Bone marrow (tissue), 2 donors: ENCODE results near the gene CPT1C.
"Not testable (repeated sequence)": the region's sequence is repeated elsewhere in the genome, so short reads cannot be mapped to it uniquely, and the experiment has no call there.

ENCODE experiments used
- DNase-seq, 2 donors: peaks; one replicate each; lab custom pipeline; 2025; lab: John Stamatoyannopoulos, UW

Gene CPT1C

GRCh38 chr19:49704888-49705642 is 14.1 kb downstream of the CPT1C start:
- DNase-seq, result no peak

DNA sequence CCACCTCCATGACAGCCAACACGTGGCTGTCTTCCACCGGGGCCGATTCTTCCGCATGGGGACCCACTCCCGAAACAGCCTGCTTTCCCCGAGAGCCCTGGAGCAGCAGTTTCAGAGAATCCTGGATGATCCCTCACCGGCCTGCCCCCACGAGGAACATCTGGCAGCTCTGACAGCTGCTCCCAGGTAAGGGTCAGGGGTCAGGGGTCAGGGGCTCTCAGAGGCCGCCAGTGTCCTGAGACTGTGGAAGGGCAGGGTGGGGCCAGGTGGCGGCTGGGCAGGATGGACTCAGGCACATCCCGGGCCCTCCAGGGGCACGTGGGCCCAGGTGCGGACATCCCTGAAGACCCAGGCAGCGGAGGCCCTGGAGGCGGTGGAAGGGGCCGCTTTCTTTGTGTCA is 15.0 kb downstream of the CPT1C start:
- no peak for DNase-seq

- DNase-seq, result no peak
These were observed 19.5 kb downstream of the CPT1C start for GRCh38 chr19:49710372-49710951.

DNA sequence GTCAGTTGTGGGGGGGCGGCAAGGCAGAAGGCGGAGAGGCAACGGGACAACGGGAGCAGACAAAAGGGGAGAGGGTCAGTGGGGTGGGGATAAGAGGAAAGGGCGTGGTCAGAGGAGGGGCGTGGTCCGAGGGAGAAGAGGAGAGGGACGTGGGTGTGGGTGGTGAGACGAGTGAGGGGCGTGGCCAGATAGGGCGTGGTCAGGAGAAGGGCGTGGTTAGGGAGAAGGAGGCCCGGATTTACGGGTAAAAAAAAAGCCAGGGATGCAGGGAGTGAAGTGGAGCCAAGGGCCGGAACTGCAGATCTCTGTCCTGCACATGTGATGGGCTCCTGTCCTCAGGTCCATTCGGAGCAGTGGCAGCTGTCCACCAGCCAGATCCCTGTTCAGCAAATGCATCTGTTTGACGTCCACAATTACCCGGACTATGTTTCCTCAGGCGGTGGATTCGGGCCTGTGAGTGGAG is 21.5 kb downstream of the CPT1C start:
- no peak for DNase-seq

- no peak for DNase-seq
These were observed 22.4 kb downstream of the CPT1C start for GRCh38 chr19:49713236-49713845.

DNA sequence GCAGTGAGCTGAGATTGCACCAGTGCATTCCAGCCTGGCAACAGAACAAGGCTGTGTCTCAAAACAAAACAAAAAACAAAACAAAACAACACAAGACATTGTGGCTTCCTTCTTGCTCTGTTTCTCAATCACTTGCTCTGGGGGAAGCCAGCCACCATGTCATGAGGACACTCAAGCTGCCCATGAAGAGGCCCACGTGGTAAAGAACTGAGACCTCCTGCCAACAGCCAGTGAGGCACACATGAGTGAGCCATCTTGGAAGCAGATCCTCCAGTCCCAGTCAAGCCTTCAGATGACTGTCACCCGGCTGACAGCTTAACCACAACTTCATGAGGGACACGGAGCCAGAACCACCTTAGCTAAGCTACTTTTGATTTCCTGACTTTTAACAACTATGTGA is 25.2 kb downstream of the CPT1C start:
- no peak for DNase-seq

GRCh38 chr19:49718511-49718910 is 27.6 kb downstream of the CPT1C start:
- DNase-seq, result no peak

GRCh38 chr19:49718991-49719390 is 28.1 kb downstream of the CPT1C start:
- no peak for DNase-seq

- not testable (repeated sequence) for DNase-seq
These were observed 28.5 kb downstream of the CPT1C start for GRCh38 chr19:49719420-49719819.

DNA sequence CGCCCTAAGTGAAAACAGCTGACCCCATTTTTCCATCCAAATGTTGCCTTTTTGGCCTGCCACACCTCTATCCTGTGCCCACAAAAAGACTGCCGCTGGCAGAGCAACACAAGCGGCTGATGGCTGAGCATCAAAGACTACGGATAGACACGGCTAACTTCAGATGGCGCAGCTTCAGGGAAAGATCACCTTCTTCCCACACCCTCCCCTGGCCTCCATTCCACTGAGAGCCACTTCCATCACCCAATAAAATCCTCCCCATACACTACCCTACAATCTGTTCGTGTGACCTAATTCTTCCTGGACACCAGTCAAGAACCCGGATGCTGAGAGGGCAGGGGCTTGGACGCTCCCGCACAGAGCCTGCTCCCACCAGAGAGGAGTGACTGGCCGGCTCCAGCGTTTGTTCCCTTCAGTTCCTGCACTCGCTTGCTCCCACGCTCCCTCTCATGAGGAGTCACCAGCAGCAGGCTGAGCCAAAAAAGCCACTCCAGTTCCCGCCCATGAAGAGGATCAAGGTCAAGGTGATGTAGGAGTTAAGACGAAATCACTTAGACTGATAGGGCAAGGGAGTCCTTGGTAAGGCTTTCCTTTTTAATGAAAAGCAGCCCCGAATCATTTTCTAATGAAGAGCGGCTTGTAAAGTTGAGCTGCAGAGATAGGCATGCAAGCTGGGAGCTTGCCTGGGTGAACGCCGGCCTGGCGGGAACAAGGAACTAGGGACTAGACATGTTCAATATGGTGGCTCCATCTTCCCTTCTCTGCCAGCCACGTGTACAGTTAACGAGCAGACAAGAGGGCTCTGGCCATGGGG is 36.5 kb downstream of the CPT1C start:
- no peak for DNase-seq

- peak in 1 of 2 donors; percentile 79 for DNase-seq
These were observed 39.2 kb downstream of the CPT1C start for GRCh38 chr19:49730166-49730565.

DNA sequence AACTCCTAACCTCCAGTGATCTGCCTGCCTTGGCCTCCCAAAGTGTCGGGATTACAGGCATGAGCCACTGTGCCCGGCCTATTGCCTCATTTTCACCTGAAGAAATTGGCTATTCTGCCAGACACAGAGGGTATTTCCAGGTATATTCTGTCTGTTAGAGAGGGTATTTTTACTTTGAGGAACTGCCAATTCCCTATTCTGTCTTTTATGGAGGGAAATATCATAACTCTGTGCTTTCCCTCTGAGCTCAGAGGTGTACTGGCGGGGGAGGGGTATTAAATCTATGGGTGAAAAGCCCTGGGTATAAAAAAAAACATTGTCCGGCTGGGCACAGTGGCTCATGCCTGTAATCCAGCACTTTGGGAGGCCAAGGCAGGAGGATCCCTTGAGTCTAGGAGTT is 47.4 kb downstream of the CPT1C start:
- DNase-seq, result no peak

- DNase-seq, result no peak
These were observed 48.2 kb downstream of the CPT1C start for GRCh38 chr19:49739098-49739497.

DNA sequence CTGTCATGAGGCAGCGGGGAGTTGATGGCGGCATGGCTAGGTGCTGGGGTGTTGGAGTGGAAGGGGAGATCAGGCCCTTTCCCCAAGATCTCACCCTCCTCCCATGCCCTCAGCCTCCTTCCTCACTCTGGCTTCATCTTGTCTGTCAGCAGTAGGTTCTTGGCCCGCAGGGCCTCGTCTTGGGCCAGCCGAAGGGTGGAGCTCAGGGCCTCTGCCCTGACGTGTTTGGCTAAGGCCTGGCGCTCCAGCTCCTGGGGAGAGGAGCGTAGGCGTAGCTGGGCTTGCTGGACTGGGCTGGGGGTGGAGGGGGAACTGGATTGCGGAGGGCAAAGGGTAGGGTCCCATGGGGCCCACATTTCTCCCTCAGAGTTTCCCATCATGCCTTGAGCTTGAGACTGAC is 49.0 kb downstream of the CPT1C start:
- no peak for DNase-seq

DNA sequence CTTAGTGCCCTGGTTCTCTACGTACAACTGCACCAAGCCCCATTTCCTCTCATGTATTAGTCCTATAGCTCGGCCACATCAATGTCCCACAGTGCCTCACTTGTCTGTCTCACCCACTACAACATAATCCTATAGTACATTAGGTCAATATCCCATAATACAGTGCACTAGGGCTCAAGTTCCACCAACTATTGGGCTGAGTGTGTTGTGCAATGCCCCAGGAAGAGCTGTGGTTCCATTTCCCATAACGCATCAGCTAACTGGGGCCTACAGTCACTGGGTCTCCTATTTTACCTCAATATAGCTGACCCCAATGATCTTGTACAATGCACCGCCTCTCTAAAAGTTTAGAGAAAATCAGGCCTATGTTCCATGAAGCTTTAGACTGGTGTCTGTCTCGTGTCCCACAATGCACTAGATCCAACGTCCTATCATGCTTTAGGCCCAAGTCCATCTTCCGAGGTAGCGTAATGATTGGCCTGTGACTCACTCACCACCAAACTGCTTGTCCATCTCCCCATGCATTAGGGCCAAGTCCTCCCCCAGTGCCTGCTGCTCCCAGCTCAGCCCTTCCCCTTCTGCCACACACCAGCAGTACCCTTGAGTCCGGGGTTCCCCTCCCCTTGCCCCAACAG is 50.4 kb downstream of the CPT1C start:
- no peak for DNase-seq

GRCh38 chr19:49744946-49745381 is 54.0 kb downstream of the CPT1C start:
- no peak for DNase-seq

GRCh38 chr19:49746206-49746958 is 55.5 kb downstream of the CPT1C start:
- DNase-seq, result no peak

DNA sequence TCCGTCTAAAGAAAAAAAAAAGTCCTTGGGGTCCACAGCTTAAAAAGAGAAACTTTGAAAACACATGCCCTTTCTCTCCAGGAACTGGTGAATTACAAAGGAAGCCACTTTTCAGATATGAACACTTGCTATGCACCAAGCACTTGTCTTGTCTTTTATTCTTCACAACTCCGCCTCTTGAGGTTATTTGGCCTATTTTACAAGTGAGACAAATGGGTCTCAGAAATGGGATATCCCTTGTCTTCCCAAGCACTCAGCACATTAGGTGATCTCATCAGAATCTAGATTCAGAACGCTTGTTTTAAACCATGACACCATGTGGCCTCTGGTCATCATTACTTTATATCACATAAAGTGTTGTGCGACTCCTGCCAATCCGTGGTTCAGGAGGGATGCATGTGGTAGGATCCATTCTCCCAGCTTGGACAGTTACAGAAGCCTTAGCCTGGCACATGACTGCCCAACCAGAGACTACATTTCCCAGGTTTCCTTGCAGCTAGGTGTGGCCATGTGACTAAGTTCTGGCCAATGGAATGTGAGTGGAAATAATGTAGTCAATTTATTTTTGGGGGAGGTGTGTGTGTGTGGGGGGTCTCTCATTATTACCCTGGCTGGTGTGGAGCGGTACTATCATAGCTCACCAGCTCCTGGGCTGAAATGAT is 58.3 kb downstream of the CPT1C start:
- DNase-seq, result no peak

- DNase-seq, result no peak
These were observed 58.9 kb downstream of the CPT1C start for GRCh38 chr19:49749771-49750170.

- no peak for DNase-seq
These were observed 61.8 kb downstream of the CPT1C start for GRCh38 chr19:49752701-49753100.

GRCh38 chr19:49755956-49756355 is 65.0 kb downstream of the CPT1C start:
- no peak for DNase-seq
